ENCODE data around the gene ADGRD1.
A peak's percentile ranks its signal among the peaks of the same experiment; 100 is the strongest.

The ADGRD1 gene

GRCh38 chr12:131103669-131104462 is 150.2 kb downstream of the ADGRD1 start:
- no peak for TF ChIP-seq CTCF (IDR thresholded peaks at IDR 0.05; ENCODE audit: low read depth, low read length)
- H3K4me3 ChIP-seq (ENCODE audit: low read depth, low read length), result no peak overlapping the region

GRCh38 chr12:131104463-131105350 is 151.0 kb downstream of the ADGRD1 start:
- H3K4me3 ChIP-seq (ENCODE audit: low read depth, low read length), result no peak overlapping the region
- peak; percentile 32 for TF ChIP-seq CTCF (IDR thresholded peaks at IDR 0.05; ENCODE audit: low read depth, low read length)

GRCh38 chr12:131105351-131105735 is 151.6 kb downstream of the ADGRD1 start:
- TF ChIP-seq CTCF (IDR thresholded peaks at IDR 0.05; ENCODE audit: low read depth, low read length), result no peak

GRCh38 chr12:131105736-131106348 is 152.1 kb downstream of the ADGRD1 start:
- H3K4me3 ChIP-seq (ENCODE audit: low read depth, low read length), result no peak overlapping the region
- TF ChIP-seq CTCF (IDR thresholded peaks at IDR 0.05; ENCODE audit: low read depth, low read length), result no peak

More at GRCh38 chr12:131105351-131105735, 151.6 kb downstream of the ADGRD1 start:
- no peak overlapping the region for H3K4me3 ChIP-seq (ENCODE audit: low read depth, low read length)

GRCh38 chr12:131106349-131106941 is 152.7 kb downstream of the ADGRD1 start:
- TF ChIP-seq CTCF (IDR thresholded peaks at IDR 0.05; ENCODE audit: low read depth, low read length), result no peak
- no peak overlapping the region for H3K4me3 ChIP-seq (ENCODE audit: low read depth, low read length)

- no peak overlapping the region for H3K4me3 ChIP-seq (ENCODE audit: low read depth, low read length)
- no peak for TF ChIP-seq CTCF (IDR thresholded peaks at IDR 0.05; ENCODE audit: low read depth, low read length)
Observed at GRCh38 chr12:131108177-131108955, 154.7 kb downstream of the ADGRD1 start.

Data from WI38 (cell line).